Psoas muscle (tissue), 8 donors: ENCODE results near the gene MPLKIP. TPM values are rescaled to one million over a fixed set of nuclear protein-coding genes. Genes with fewer than 3 reads are reported as not detected.
"Not testable (repeated sequence)": the region's sequence is repeated elsewhere in the genome, so short reads cannot be mapped to it uniquely, and the experiment has no call there.

Experiments used
- ATAC-seq, 4 donors: fragments of 200-7000 bp; cut with Tn5 transposase; one replicate each; pipeline ENCODE4 v1.9.1; 2020; ENCODE audit warnings: moderate library complexity in 3 of 4, mild to moderate bottlenecking in 2 of 4
- DNase-seq, 2 donors: peaks; one replicate each; pipeline ENCODE4 v3.0.0-alpha.2; 2020
- H3K27ac ChIP-seq: fragments of 200-600 bp; one replicate; pipeline ENCODE4 v1.8.0; 2022
- H3K27me3 ChIP-seq, 3 donors: fragments of 200-600 bp in 1 of 3; one replicate each; pipeline versions ENCODE4 v1.6.1 to v1.8.0; 2013 to 2022; ENCODE audit warnings: low read length in 2 of 3, mild to moderate bottlenecking in 2 of 3, moderate library complexity in 1 of 3; ENCODE audit not compliant: insufficient read depth in 3 of 3
- H3K36me3 ChIP-seq, 2 donors: fragments of 200-600 bp in 1 of 2; one replicate each; pipeline versions ENCODE4 v1.6.1 to v1.8.0; 2013 to 2022; ENCODE audit warnings: low read depth in 1 of 2, mild to moderate bottlenecking in 1 of 2, moderate library complexity in 1 of 2; ENCODE audit not compliant: insufficient read depth in 1 of 2
- H3K4me1 ChIP-seq: fragments of 200-600 bp; one replicate; pipeline ENCODE4 v1.8.0; 2022
- H3K4me3 ChIP-seq: fragments of 200-600 bp; one replicate; pipeline ENCODE4 v1.8.0; 2022; ENCODE audit warnings: mild to moderate bottlenecking
- H3K9me3 ChIP-seq: fragments of 200-600 bp; one replicate; pipeline ENCODE4 v1.8.0; 2022
- WGBS, 3 donors: extraction: QIAGEN DNeasy Blood & Tissue Kit; methylation state at CpG; one replicate each; pipeline versions ENCODE4 v1.1.6 to v1.1.7; 2013; 5-methylcytosine and 5-hydroxymethylcytosine counted together
- intact Hi-C, 2 donors: fragments of 100-400 bp; cut with DNase I; formaldehyde crosslinking; loops; one replicate each; pipeline versions ENCODE4 v1.11.0 to v1.14.2; 2022
- polyA plus RNA-seq, 3 donors: library from polyadenylated mRNA; stranded (reverse); fragments of 200-250 nt; gene quantifications; one replicate each; pipeline ENCODE4 v1.2.3, GENCODE V29; 2013
- total RNA-seq, 4 donors: library from RNA; stranded (reverse); fragmentation: NEBNext Ultra II Directional in 2 of 4; extraction: Animal tissue kit (Norgen Biotek cat#: 25700) in 2 of 4; gene quantifications; one replicate each; pipeline versions ENCODE4 v1.2.1 to v1.2.4, GENCODE V29; 2021 to 2023
- TF ChIP-seq, protein P1 (sequence below): fragments of 200-600 bp; IDR thresholded peaks from one replicate; pipeline ENCODE4 v1.8.0; 2022; ENCODE audit warnings: antibody characterized with exemption
- donor health status: healthy with polysubstance abuse.
- donor health status: DM: no; HTN: no; CAD: no; lungs with moderate emphysema.
- donor health status: Bipolar disorder and iron deficiency.
- donor health status: healthy.
- donor health status: DM: yes; HTN: yes; CAD: no.
- donor health status: DM: no; HTN: no; CAD: no.
- donor health status: DM: no; HTN: no; CAD: no.
- donor health status: DM: yes; HTN: yes; CAD: no.

MPLKIP gene
- total and polyA plus RNA-seq, 7 donors: 17.3 to 34.7 (median 19.0) TPM

DNA sequence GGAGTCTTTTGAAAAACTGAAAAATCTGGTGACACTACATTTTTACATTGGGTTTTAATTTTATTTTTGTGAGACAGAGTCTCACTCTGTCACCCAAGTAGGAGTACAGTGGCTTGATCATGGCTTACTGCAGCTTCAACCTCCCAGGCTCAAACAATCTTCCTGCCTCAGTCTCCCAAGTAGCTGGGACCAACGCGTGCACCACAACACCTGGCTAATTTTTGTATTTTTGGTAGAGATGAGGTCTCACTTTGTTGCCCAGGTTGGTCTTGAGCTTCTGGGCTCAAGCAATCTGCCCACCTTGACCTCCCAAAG lies 11.5 kb downstream of the MPLKIP start:
- Histone ChIP-seq H3K27me3 (no peaks in the 10 kb centered on the region), H3K4me1 (no peaks in the 10 kb centered on the region), H3K27ac (no peak overlapping the region), H3K36me3 (no peaks in the 10 kb centered on the region), H3K4me3 (no peak overlapping the region), H3K9me3 (no peaks in the 10 kb centered on the region)
- TF ChIP-seq, protein P1, sequence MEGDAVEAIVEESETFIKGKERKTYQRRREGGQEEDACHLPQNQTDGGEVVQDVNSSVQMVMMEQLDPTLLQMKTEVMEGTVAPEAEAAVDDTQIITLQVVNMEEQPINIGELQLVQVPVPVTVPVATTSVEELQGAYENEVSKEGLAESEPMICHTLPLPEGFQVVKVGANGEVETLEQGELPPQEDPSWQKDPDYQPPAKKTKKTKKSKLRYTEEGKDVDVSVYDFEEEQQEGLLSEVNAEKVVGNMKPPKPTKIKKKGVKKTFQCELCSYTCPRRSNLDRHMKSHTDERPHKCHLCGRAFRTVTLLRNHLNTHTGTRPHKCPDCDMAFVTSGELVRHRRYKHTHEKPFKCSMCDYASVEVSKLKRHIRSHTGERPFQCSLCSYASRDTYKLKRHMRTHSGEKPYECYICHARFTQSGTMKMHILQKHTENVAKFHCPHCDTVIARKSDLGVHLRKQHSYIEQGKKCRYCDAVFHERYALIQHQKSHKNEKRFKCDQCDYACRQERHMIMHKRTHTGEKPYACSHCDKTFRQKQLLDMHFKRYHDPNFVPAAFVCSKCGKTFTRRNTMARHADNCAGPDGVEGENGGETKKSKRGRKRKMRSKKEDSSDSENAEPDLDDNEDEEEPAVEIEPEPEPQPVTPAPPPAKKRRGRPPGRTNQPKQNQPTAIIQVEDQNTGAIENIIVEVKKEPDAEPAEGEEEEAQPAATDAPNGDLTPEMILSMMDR: no peak
- DNase-seq (no peak), ATAC-seq (no peak)
- intact Hi-C loops: no loop called here
- WGBS, 3 donors: 92 to 98% (median 93%) methylated on average over 2 of the region's 2 CpGs

DNA sequence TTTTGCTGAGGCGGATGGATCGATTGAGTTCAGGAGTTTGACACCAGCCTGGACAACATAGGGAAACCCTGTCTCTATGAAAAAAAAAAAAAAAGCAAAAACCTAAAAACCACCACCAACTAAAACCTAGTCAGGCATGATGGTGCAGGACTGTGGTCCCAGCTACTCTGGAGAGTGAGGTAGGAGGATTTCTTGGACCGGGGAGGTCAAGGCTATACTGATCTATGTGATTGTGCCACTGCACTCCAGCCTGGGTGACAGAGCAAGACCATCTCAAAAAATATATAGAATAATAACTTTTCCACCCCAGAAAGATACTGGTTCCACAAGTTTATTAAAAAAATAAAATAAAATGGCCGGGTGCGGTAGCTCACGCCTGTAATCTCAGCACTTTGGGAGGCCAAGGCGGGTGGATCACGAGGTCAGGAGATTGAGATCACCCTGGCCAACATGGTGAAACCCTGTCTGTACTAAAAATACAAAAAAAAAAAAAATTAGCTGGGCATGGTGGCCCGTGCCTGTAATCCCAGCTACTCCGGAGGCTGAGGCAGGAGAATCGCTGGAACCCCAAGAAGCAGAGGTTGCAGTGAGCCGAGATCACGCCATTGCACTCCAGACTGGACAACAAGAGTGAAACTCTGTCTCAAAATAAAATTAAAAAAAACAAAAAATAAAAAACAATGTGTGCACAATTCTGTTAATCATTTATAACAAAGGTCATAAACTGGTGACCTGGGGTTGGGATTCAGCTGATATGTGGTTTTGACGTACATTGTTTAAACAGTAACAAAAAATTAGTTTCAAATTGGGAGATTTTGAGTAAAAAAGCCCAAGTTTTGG lies 12.1 kb downstream of the MPLKIP start:
- DNase-seq, H3K9me3 ChIP-seq, intact Hi-C loops, H3K4me1 ChIP-seq, H3K27me3 ChIP-seq, H3K27ac ChIP-seq, H3K36me3 ChIP-seq, H3K4me3 ChIP-seq, ATAC-seq: not testable (repeated sequence)
- WGBS, 3 donors: 90 to 93% (median 93%) methylated on average over 14 of the region's 14 CpGs

DNA sequence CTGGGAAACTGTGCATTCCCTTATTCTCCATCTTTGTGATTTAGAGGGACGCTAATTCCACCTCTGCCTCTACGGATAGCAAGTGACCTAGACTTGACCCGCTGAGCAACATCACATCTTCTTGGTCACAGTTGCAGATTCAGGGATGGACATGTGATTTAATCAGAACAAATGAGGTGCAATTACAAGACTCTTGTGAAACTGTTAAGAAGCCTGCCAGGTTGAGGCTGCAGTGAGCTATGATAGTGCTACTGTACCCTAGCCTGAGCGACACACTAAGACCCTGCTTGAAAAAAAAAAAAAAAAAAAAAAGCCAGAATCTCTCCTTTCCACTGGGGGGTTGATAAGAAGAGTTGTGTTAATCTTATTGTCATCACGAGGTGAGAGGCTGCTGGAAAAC lies 14.4 kb downstream of the MPLKIP start:
- TF ChIP-seq, protein P1: no peak
- no peaks in the 10 kb centered on the region for H3K4me1 ChIP-seq
- H3K4me3 ChIP-seq: no peak overlapping the region
- ATAC-seq: no peak
- H3K9me3 ChIP-seq: no peaks in the 10 kb centered on the region
- H3K27me3 ChIP-seq: no peaks in the 10 kb centered on the region
- no peak overlapping the region for H3K27ac ChIP-seq
- no peaks in the 10 kb centered on the region for H3K36me3 ChIP-seq
- no peak for DNase-seq
- intact Hi-C loops: no loop called here
- WGBS, 3 donors: 85 to 93% (median 88%) methylated on average over 5 of the region's 5 CpGs

DNA sequence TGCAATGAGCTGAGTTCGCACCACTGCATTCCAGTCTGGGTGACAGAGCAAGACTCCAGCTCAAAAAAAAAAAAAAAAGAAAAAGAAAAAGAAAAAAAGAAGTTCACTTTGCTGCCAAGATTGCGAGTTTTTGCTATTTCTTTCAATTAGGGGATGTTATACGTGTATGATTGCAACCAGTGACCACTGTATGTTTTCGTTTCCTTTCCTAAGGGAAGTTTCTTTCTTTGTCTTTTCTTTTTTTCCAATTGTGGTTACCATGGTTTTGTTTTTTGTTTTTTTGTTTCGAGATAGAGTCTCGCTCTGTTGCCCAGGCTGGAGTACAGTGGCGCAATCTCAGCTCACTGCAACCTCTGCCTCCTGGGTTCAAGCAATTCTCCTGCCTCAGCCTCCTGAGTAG lies 16.2 kb downstream of the MPLKIP start:
- DNase-seq, intact Hi-C loops, H3K36me3 ChIP-seq, H3K4me3 ChIP-seq, H3K27ac ChIP-seq, H3K9me3 ChIP-seq, H3K27me3 ChIP-seq, ATAC-seq, H3K4me1 ChIP-seq: not testable (repeated sequence)
- WGBS, 3 donors: 82 to 93% (median 91%) methylated on average over 7 of the region's 7 CpGs

DNA sequence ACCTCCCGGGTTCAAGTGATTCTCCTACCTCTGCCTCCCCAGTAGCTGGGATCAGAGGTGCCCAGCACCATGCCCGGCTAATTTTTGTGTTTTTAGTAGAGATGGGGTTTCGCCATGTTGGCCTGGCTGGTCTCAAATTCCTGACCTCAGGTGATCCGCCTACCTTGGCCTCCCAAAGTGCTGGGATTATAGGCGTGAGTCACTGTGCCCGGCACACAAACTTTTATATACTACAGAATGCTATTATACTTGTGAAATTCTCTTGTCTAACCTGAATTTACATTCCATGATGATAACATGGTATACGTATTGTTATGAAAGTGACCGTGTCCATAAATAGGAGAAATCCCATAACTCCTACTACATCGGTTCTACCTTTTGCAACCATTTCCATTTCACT lies 17.2 kb downstream of the MPLKIP start:
- H3K4me3 ChIP-seq, ATAC-seq, DNase-seq, H3K9me3 ChIP-seq, H3K36me3 ChIP-seq, H3K27ac ChIP-seq, intact Hi-C loops, H3K4me1 ChIP-seq, H3K27me3 ChIP-seq: not testable (repeated sequence)
- 94 to 97% (median 94%) methylated on average over 9 of the region's 9 CpGs for WGBS, 3 donors

DNA sequence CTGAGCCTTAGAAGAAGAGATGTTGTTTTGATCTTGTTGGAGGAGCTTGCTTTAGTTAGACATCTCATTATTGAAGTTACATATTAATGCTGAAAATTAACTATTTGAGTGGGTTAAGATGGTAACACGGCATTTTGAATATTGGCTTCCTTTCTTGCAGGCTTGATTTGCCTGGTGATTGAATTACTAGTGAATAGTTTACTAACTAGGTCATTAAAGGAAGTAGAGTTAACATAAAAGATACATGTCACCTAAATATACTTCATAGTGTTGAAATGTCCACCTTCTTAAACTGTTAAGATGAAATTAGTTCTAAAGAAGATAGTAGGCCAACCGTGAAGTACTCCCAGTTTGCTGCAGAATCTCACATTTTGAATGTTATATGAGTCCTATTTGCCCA lies 18.5 kb downstream of the MPLKIP start:
- WGBS, 3 donors: 81 to 93% (median 85%) methylated on average over 2 of the region's 2 CpGs
- no peak overlapping the region for H3K4me3 ChIP-seq
- no peak overlapping the region for H3K27ac ChIP-seq
- H3K36me3 ChIP-seq: no peaks in the 10 kb centered on the region
- DNase-seq: no peak
- no peaks in the 10 kb centered on the region for H3K9me3 ChIP-seq
- TF ChIP-seq, protein P1: no peak
- ATAC-seq: no peak
- no peaks in the 10 kb centered on the region for H3K4me1 ChIP-seq
- no peaks in the 10 kb centered on the region for H3K27me3 ChIP-seq
- intact Hi-C loops: no loop called here
